Stimulated activated CD4-positive, alpha-beta T cell treated with anti-CD3 and anti-CD28 coated beads, TNF-alpha, amount 100 ng/mL, for 4 hours (primary cell): ENCODE data around the gene AARS2.

Source experiments
- DNase-seq, 3 experiments: peaks; one replicate each; pipeline ENCODE4 v3.0.0-alpha.2; 2020; ENCODE audit warnings: low read depth in 3 of 3

The AARS2 gene

DNA sequence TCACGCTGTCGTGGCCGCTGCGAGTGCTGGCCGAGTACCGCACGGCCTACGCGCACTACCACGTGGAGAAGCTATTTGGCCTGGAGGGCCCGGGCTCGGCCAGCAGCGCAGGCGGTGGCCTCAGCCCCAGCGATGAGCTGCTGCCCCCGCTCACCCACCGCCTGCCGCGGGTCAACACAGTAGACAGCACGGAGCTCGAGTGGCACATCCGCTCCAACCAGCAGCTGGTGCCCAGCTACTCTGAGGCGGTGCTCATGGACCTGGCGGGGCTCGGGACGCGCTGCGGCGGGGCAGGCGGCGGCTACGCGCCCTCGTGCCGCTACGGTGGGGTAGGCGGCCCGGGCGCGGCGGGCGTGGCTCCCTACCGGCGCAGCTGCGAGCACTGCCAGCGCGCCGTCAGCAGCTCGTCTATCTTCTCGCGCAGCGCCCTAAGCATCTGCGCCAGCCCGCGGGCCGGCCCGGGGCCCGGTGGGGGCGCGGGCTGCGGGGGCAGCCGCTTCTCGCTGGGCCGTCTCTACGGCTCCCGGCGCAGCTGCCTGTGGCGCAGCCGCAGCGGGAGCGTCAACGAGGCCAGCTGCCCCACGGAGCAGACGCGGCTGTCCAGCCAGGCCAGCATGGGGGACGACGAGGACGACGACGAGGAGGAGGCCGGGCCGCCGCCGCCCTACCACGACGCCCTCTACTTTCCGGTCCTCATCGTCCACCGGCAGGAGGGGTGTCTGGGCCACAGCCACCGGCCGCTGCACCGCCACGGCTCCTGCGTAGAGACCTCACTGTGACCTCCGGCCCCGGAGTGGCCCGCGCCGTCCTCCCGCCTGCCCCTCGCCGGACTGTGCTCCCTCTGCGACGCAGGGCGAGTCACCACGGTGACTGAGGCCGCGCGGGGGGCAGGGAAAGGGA lies 37.1 kb downstream of the AARS2 start:
- DNase-seq, result no peak

DNA sequence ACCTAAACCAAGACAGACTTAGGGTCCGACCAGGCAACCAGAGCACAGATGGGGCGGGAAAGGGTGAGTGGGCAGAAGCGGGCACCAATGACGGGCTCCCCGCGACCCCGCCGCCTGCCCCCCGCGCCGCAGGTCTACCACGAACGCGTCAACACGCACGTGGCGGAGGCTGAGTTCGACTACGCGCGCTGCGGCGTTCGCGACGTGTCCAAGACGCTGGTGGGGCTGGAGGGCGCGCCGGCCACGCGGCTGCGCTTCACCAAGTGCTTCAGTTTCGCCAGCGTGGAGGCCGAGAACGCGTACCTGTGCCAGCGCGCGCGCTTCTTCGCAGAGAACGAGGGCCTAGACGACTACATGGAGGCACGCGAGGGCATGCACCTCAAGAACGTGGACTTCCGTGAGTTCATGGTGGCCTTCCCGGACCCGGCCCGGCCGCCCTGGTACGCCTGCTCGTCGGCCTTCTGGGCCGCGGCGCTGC lies 37.8 kb downstream of the AARS2 start:
- no peak for DNase-seq

DNA sequence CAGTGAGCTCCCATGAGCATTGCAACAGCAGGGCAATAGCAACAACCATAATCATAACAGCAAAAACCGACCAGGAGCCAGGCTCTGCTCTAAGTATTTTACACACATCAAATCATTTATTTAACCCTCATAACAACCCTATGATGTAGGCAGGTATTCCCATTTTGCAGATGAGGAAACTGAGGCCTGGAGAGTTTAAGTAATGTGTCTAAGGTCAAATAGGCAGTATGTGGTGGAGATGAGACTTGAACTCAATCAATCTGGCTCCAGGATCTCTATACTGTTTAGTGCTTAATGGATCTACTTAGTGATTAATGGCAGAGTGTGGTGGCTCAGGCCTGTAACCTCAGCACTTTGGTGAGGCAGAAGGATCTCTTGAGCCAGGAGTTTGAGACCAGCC lies 39.5 kb downstream of the AARS2 start:
- no peak for DNase-seq

DNA sequence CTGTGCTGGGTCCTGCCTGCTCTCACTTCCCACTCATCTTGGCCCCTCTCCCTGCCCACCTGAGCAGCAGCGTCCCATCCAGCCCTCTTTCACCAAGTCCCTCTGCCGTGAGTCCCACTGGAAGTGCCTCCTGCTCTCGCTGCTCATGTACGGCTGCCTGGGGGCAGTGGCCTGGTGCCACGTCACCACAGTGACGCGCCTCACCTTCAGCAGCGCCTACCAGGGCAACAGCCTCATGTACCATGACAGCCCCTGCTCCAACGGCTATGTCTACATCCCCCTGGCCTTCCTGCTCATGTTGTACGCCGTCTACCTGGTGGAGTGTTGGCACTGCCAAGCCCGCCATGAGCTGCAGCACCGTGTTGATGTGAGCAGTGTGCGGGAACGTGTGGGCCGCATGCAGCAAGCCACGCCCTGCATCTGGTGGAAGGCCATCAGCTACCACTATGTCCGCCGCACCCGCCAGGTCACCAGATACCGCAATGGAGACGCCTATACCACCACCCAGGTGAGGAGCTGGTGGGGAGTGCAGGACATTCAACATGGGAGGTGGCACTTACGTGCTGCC lies 40.1 kb downstream of the AARS2 start:
- no peak for DNase-seq

DNA sequence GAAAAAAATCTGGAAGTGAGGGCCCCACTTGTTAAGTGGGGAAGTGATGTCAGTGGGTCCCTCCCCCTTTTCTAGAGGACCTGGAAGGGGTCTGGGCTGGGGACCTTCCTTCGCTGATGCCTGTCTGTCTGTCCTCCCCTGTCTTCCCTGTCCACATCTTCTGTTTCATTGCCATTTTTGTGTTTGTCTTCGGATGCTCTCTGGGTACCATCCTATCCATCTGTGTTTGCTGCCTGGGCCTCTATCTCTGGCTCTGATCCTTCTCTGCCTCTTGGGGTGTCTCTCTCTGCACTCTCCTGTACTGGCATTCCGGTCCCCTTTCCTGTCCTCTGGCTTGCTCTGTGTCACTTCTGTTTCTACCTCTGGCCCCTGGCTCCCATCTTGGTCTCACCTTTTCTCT lies 40.6 kb downstream of the AARS2 start:
- DNase-seq, result no peak

DNA sequence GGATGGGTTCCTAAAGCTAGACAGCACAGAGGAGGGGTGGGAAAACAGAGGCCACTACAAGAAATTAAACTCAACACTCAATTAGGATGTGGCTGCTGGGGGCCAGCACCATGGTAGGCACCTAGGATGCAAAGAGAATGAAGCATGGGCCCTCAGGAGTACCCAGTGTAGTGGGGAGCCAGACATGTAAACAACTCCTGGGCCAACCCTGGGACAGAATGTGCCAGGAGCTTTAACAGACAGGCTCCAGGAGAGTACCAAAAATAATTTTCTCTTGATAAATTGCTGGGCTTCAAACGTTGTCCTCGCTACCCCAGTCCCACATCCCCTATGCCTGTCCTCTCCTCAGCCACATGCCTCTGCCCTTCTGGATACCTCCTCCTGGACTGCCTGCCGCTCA lies 41.2 kb downstream of the AARS2 start:
- no peak for DNase-seq

DNA sequence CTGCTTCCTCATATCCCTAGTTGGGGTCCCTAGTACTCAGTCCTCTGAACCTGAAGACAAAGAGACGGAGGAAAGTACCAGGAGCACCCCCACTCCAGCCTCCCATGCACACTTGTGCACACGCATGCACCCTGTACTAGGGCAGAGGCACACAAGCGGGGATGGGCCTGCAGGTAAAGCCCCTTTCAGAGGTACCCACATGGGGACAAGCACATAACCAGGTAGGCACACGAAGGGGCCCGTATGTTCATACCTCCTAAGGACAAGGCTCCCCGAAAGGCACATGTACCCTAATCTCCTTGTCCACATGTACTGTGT lies 41.8 kb downstream of the AARS2 start:
- DNase-seq, result no peak

DNA sequence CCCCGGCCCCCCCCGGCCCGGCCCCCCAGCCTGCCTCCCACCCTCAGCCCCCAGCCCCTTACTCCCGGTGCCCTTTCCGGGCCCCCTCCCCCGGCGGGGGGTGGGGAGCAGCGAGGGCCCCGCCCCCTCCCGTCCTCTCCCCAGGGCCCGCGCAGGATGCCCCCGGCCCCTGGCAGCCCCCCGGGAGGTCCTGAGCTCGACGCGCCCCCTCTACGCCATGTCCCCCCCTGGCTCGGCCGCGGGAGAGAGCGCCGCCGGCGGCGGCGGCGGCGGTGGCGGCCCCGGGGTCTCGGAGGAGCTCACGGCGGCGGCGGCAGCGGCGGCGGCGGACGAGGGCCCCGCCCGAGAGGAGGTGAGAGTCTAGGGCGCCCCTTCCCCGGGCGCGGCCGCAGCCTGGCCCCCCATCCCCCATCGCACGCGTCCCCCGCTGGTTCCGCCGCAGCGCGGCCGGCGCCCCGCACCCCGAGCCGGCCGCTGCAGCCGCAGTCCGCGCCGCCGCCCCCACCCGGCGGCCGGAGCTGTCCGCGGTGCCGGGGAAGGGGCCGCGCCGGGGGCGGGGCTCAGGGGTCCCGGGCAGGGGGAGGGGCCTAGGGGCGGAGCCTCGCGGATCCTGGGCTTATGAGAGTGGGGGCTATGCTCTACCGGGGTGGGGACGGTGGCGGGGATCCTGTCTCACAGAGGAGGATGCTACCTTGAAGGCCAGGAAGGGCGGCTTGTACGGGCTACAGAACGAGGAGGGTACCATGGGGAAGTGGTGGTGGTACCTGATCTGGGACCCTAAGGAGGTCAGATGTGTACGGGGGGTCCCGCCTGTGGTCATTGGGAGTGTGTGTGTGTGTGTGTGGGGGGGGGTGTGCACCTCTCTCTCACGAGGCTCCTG lies 42.4 kb downstream of the AARS2 start:
- no peak for DNase-seq

DNA sequence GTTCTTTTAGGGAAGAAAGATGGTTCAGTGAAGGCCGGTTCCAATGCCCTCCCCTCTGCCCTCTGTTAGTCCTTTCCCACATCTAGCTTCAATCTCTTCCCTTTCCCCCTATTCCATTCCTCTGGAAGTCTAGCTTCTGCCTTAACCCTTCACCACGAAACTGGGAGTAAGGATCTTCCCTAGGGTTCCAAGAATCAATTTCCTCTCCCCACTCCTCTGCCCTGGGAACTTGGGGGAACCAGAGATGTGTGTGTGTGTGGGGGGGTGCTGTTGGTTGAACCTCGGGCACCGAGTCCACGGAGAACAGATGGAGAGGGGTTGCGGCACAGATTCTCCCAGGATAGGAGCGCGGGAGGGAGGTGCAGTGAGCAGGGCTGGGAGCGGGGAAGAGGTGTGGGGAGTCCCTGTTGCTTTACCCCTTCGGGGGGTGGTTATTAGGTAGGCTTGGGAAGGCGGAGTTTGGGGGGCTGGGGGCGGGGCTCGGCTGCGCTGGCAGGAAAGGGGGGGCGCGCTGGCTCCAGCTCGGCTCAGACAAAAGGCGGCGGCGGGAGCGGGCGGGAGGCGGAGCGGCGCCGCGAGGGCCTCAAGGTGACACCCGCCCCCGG lies 43.1 kb downstream of the AARS2 start, which contains the start of gene TMEM151B:
TMEM151B (plus strand) TSS at position 530 of the 605 bp plus-strand sequence. CDS start 293 bp downstream, outside the sequence.
- DNase-seq, result no peak

DNA sequence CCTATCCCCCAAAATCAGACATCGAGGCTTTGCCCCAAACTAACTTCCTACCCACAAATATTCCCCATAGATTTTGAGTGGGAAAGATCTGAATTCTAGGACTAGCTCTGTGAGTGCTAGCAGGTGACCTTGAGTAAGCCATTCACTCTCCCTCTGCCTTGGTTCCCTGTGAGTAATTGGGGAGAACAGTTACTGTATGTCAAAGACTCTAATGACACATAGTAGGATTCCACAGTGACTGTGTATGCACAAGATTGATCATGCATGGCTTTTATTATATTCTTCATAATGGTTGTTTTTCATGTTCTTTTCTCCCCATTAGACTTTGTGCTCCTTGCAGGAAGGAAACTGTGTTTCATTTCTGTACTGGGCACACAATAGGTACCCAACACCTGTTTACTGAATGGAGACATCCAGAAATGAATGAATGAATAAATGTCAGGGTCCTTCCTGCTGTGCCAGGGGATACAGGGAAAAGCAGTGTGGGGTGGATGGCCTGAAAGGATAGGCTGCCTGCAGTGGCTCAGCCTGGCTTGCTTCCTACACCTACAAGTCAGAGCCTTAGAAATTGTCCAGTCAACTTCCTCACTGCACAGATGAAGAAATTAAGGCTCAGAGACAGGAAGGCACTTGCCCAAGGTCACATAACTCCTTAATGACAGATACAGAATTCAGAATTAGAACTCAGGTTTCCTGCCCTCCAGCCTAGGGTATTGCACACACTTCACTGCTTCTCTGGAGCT lies 43.8 kb downstream of the AARS2 start:
- no peak for DNase-seq

DNA sequence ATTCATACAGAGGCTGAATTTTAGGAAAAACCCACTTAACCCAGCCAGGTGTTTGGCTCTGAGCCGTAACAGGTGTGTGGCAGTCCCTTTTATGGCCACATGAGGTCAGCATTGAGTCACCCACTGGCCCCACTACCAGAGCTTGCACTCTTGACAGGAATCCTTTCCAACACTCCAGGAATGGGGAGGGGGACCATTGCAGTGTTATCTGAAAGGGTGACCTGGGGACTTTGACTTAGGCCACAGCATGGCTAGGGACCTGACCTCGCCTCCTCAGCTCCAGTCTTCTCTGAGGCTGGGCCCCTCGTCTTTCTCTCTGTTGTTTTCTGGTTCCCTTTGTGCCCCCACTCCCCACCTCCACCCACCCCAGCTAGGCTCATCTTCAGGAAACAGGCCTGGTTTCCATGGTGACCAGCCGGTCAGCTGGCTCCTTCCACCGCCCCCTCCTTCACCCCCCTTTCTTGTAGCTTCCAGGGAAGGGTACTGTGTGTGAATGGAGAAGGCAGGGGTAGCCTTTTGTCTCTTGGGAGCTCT lies 45.0 kb downstream of the AARS2 start:
- DNase-seq, result peak in 1 of 3 experiments; percentile 36

DNA sequence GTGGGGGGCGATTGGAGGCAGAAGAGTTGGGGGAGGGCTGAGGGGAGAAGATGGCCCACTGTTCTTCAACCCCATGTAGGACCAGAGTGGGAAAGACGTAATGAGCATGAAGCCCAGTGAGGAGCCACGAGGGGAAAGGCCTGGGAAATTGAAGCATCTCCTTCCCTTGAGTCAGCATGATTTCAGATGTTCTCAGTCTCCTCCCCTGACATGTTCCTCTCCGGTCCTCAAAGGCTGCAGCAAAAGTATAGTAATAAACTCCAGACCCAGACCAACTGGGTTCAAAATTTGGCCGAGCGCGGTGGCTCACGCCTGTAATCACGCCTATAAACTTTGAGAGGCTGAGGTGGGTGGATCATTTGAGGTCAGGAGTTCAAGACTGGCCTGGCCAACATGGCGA lies 45.9 kb downstream of the AARS2 start:
- no peak for DNase-seq

DNA sequence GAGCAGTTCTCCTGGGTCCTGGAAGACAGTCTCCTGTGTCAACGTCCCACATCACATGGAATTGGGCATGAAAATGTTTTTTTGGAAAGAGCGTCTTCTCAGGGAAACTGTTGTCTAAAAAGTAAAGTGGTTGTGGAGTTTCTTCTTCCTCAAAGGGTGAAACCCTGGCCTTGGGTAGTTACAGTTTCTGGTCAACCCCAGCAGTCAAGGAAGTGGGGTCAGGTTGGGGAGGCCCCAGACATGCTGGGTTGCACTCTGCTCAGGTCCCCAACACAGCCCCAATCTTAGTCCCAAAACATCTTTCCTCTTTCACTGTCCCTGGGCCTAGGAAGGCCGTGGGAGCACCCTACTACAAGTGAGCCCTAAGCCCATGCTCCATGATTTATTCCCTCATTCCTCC lies 46.8 kb downstream of the AARS2 start:
- no peak for DNase-seq

DNA sequence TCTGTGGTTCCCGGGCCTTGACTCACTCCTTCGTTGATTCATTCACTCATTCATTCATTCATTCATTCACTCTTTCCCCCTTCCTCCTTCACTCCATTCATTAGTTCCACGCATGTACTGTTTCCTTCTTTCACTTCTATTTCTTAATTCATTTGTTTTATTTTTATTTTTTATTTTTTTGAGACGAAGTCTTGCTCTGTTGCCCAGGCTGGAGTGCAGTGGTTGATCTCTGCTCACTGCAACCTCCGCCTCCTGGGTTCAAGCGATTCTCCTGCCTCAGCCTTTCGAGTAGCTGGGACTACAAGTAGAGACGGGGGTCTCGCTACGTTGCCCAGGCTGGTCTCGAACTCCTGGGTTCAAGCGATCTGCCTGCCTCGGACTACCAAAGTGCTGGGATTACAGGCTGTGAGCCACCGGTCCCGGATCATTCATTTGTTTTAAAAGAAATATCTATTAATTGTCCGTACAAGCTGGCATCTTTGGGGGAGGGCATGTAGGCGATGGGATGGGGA lies 47.4 kb downstream of the AARS2 start:
- DNase-seq, result no peak

DNA sequence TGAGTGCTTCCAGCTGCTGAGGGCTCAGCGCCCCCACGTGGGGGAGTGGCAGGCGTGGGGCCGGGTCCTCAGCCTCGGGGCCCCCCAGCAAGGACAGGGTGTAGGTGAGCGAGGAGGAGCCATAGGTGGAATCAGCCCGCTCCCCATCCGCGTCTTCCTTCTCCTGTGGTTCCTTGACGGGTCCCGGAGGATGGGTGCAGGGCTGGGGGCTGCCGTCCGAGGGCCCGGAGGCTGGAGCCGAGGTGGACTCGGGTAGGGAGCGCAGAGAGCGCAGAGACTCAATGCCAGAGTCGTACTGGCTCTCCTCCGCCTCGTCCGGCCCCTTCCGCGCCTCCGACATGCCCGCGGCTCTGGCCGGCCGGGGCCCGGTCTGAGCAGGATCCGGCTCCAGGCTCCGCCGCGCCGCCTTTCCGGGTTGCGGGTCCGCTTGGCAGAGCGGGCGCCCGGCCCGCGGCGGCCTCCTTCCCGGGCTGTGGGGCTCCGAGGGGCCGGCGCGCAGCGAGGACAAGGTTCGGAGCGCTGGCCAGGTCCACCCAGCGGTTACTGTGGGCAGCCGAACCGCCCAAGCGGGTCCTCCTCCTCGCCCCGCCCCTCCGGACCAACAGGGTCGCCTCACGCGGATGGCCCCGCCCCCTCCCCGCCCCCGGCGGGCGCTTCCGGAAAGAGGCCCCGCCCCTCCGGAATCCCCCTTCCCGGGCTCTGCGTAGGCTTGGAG lies 48.0 kb downstream of the AARS2 start, which contains the start of gene NFKBIE:
NFKBIE (minus strand) TSS at position 545 of the 715 bp plus-strand sequence; CDS start at position 340, 205 bp downstream.
- peak; percentile 94 to 97 (median 97) for DNase-seq

DNA sequence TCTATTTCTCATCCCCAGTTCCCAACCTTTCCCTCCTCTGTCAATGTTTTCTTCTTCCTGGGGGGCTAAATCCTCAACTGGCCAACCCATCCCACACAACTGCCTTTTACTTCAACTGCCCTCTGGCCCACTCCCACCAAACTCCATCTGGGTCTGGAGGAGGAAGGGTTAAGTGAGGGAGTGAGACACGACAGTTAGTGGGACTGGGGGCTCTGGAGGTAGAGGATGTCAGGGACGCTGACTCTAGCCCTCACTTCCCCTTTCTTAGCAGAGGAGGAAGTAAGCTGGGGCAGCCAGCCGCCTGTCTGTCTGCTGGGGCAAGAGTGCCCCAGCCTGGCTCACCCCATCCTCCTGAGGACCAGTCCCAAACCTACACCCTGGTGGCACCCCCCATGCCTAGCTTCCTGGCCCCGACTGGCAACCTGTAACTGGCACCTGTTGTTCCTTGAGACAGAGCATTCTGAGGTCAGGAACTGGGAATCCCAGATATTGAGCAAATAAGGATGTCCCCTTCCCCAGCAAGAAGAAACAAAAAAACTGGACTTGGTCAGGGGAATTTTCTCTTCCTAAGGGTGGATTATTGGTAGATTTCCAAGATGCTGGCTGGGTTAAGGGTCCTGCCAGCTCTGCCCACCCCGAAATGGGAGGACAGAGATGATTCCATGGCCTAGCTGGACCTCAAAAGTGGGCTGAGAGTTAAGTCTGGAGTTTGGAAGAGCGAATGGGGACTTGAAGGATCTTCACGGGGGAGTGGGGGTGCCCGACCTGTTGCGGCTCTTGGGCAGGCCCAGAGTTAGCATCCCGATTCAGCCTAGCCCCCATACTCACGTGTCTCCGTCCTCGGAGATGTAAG lies 48.8 kb downstream of the AARS2 start:
- DNase-seq, result no peak

DNA sequence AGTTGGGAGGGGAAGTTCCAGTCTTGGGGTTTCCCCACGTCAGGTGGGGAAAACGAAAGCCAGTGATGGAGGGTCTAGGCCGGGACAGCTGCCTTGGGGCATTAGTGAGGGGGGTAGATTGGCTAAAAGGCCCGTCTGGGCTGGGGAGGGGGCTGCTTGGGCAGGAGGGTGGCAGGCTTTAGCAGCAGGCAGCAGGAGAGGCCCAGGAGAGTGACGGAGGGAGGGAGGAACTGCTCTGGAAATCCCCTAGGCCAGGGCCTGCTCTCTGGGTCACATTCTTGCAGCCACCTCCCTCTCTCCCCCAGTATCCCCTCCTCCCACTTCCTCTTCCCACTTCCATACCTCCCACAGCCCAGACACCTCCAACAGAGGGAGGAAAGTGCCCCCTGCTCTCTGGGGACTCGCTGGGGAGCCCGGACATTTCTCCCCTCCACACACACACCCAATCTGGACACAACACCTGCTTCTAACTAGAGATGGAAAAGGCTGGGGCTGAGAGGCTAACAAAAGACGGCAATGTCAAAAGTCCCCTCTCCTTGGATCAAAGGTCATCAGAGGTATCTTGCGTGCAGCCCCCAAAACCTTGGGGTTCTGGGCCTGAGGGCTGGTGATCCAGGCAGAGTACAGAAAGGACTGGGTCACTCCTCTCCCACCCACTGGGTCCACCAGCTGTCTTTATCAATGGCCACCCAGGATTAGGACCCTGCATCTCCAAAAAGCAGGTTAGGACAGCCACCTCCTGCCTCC lies 49.6 kb downstream of the AARS2 start:
- peak in 1 of 3 experiments; percentile 30 for DNase-seq
